Pons (tissue), 1 donor: ENCODE results near the gene PLCXD3.

Experiments used
- DNase-seq: peaks from one replicate; pipeline ENCODE4 v3.0.0-alpha.2; 2016; ENCODE audit warnings: low spot score

PLCXD3 gene

DNA sequence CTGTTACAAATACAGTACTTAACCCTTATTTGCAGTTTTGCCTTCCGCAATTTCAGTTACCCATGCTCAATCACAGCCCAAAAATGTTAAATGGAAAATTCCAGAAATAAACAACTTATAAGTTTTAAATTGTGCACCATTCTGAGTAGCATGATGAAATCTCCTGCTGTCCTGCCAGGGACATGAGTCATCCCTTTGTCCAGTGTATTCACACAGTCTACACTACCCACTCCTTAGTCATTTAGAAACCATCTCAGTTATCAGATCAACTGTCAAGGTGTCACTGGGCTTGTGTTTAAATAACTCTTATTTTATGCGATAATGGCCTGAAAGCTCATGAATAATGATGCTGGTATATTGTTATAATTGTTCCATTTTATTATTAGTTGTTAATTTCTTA, 95.8 kb downstream of the PLCXD3 start:
- no peak for DNase-seq

DNA sequence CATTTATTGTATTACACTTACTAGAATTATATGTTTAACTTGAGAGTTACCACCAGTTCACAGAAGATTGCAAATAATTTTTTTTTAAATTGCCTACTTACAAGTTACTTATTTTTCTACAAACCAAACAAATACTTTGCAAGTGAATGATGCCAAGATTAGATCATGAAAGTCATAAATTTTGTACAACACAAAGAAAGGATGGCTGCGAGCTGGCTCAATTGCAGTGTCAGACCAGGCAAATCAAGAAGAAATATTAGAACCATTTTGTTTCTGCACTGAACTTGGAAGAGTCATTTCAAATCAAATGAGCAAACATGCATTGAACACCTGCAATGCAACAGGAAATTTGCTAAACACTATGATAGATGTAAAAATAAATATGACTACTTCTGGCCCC, 97.3 kb downstream of the PLCXD3 start:
- no peak for DNase-seq

DNA sequence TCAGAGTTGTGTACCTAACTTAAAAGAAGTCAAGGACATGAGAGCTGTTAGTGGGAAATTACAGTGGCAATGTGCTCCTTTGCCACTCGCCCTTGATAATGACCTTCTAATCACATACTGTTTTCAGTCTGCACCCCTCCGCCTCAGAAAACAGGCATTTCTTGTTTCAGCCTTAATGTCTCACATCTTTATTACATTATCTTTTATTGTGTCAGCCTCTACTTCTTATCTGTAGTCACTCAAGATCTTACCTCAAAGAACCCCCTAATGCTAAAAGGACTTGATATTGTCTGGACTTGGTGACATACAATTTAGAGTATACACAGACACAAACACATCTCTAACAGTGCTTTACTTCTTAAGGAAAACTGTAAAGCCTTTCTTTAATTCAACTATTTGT, 97.9 kb downstream of the PLCXD3 start:
- DNase-seq, result no peak

DNA sequence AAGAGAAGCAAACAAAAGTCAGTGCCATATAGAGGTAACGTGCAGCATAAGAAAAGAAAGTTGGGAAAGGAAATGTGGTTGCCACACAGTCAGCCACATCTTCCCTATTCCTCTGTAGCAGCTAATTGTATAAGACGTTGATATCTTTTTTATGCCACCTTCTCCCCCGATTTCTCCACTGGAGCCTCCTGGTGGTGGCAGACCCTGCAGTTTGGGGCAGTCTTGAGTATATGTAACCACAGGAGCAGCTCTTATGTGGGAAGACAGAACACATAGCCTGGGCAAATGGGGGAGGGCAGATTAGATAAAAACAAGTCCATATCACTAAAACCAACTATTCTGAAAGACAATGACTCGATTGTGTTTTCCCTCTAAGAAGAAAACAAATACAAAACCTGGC, 99.7 kb downstream of the PLCXD3 start:
- no peak for DNase-seq

DNA sequence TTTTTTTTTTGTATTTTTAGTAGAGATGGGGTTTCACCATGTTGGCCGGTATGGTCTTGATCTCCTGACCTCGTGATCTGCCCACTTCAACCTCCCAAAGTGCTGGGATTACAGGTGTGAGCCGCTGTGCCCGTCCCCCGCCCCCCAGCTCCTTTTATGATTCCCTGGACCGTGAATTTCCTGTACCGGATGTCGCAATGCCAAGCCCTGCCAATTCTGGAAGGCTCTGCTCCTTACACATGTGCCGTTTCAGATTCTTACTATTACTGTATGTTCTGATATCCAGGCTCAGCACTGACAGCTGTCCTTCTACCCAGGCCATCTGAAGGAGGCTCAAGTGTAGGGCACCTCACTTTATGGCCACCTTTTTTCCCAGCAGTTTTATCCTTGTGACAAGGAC, 100.1 kb downstream of the PLCXD3 start:
- no peak for DNase-seq

DNA sequence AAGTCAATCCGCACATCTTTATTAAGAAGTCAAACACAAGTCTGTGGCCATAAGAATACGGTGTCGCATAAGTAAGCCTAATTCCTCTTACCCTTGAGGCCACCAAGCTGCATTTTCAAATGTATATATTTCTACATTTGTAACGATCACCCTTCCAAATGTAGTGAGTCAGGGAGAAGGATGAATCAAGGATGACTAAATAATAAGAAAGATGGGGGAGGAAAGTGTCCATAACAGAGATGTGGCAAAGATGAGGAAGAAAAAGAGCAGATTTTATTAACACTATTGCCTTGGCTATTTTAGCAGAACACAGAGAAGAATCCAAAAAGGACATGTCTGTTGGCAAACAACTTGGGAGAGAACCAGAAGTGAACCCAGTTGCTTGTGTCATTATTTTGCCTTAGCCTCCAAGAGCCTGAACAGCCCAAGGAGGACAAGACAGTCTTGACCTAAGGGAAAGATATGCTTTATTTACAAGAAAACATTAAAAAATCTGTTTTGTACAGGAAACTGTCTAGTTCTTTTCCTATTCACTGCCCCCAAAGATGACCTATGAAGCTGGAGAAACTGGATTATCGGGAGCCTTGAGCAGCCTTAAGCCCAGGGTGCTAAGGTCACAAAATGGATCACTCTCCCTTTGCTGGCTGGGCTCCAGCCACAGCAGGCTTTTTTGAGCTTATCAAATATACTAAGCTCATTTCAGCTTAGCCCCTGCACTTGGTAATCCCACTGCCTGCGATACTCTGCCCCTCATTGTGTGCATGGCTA, 101.5 kb downstream of the PLCXD3 start:
- DNase-seq, result no peak

DNA sequence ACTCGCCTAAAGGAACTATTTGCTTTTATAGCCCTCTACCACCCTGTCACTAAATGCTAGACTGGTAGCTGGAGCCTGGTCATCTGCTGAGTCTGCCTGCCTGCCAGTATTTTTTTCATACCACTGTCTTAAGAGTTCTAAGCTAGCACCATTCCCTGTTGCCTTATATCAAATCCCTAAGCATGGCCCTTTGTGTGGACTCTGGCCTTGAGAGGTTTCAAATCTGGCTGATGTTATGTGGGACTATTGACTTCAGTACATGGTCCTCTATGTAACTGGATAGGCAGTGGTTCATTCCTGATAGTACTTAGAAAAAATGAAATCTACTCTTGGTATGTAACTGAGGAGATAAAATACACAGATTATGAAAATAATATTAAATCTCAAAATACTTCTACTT, 103.5 kb downstream of the PLCXD3 start:
- DNase-seq, result no peak

DNA sequence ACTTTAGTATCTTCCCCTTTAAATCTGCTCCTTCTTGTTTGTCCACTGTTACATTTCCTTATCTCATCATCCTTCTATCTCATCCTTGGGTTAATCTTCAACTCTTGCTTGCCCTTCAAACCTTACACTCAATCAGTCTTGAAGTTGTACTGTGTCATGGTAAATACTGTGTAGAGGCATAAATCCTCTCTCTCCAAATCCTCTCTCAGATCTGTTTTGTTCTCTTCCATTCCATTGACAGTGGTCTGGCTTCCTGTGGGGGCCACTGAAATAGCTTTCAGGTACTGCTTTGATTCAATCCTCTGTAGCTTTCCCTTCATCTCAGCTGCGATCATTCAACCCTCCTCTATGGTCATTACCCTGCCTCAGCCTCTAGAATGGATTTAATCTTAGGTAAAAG, 104.0 kb downstream of the PLCXD3 start:
- DNase-seq, result no peak

DNA sequence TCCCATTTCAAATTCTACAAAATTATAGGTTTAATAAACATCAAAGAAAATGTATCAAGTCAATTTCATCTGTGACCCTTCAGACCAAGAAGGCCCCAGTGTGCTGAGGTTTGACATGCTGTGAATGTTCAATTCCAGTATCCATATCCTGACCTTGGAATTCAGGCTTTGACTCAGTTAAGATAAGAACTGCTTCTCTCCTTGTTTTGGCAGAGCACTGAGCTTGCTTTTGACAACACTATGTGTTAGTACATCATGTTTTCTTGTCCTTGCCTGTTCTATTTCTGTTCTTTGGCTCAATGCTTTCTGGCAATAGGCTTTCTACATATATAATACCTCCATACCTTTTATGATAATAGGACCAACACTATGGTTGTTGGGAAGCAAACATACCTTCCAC, 105.6 kb downstream of the PLCXD3 start:
- DNase-seq, result no peak

DNA sequence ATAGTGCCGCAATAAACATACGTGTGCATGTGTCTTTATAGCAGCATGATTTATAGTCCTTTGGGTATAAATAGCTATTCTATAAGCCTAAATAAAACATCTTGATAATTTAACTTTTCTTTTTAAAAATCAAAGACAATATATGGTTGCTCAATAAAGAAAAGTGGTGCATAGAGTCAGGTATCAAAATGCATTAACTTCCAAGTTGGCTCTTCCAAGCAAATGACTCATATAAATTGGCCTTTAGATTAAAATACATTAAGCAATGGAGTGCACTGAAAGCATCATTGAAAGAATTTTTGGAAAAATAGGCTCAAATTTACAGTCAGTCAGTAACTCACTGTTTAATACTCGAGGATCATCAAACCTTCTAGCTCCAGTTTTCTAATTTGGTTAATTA, 106.6 kb downstream of the PLCXD3 start:
- no peak for DNase-seq

DNA sequence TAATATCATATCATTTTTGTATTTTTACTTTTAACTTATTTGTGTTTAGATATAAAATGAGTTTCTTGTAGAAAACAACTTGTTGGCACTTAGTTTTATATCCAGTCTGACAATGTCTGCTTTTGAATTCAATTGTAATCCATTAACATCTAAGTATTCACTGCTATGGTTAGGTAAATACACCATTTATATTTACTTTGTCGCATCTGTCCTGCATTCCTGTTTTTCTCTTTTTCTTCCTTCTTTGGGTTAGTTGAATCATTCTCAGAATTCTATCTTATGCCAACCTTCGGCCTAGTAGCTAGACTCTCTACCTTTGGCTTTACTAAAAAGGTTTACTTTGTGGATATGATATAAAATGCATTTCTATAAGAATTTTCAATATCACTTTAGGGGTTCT, 107.6 kb downstream of the PLCXD3 start:
- no peak for DNase-seq

DNA sequence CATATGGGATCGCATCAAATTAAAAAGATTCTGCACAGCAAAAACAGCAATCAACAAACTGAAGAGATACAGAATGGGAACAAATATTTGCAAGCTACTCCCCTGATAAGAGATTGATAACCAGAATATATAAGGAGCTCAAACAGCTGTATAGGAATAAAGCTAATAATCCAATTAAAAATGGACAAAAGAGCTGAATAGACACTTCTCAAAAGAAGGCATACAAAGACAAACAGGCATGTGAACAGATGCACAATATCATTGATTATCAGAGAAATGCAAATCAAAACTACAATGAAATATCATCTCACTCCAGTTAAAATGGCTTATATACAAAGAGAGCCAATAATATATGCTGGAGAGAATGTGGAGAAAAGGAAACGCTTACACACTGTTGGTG, 110.6 kb downstream of the PLCXD3 start:
- no peak for DNase-seq

DNA sequence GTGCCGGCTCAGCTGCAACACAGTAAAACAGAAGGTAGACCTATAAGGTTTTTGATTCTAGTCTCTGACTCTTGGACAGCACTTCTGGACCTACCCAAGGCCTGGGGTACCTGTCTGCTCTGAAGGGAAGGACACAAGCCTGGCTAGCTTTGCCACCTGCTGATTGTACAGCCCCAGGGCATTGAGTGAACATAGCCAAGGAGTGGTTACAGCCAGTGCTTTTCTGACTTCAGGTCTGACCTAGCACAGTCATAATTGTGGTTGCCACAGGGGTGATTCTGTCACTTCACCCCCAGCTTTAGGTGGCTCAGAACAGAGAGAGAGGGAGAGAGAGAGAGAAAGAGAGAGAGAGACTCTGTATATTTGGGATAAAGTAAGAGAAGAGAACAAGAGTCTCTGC, 118.4 kb downstream of the PLCXD3 start:
- DNase-seq, result no peak

DNA sequence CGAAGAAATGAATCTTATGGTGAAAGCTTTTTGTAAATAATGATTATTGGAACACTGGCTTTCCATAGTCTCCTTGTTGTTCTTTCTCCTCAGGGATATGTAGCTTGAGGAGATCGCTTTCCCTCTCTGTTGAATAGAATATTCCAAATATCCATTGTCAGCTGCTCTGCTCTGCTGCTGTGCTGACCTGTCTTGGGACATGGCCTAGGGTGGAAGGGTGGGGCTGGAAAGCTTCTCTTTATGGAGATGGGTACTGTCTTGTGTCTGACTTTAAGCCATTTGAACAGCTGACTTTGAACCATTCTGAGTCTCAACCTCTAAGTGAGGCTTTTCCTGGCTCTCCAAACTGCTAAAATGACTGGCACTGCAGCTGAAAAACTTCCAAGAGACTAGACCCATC, 135.8 kb downstream of the PLCXD3 start:
- no peak for DNase-seq

DNA sequence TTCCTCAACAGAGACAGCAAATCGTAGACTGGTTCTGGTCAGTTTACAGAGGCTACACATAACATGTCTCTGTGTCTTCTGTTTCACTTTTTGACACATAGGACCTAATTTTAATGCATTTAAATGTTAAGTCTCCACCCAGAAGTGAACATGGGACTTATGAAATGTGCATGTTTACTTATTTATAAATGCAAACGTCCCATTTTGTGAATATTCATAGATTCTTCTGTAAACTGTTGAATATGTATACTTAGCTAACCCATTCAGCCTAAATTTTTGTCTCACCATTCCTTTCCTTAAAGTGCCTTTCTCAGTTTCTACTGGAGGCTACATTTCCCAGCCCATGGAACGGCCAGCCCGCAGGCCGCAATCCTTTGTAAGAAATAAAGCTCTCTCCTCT, 137.2 kb downstream of the PLCXD3 start:
- no peak for DNase-seq

DNA sequence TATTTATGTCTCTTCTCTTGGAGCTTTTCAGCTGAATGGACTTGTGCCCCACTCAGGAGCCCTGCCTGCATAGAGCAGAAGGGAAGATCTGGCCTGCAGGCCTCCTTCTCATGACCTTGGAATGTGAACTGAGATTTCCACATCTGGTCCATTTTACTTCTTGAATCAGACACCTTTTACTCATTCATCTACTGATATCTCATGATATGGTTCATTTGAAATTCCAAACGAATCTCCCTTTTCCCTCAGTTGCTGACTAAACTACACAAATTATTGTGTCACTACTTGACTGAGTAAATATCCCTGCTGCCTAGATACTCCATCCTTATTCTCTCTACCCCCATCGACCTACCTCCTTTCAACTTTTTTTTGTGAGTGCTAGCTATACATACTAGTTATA, 138.7 kb downstream of the PLCXD3 start:
- DNase-seq, result no peak

DNA sequence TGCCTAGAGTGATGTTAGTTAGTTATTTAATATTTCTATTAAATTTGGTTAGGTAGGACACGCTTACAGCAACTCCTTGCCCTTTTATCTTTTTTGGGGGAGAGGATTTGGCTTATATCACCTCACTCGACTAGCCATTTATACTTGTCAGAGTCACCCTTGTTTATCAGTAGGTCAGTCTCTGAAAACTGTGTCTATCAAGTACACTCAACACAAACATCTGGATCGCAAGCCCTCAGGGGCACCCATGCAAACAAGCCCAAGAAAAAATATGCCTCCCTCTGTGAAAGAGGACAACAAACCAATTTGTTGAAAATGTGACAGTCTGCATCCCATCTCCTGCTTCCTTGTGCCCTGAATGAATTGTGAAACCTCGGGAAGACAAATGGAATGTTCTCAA, 139.9 kb downstream of the PLCXD3 start:
- no peak for DNase-seq

DNA sequence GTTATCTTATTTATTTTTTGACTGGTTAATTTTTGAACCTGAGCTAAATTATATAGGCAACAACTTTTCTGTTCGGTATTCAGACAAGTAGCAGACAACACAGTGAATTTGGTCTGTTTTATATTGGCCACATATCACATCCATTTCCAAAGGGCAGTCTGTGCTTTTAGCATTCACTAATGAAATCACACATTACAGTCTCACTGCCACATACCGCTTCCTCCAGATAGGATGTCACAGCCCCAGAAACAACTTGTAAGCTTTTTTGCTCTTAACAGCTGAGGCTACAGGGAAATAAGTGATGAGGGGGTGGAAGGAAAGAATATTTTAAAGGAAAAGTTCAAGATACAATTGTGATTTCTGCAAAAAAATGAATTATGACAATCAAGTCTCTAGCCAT, 140.6 kb downstream of the PLCXD3 start:
- no peak for DNase-seq

DNA sequence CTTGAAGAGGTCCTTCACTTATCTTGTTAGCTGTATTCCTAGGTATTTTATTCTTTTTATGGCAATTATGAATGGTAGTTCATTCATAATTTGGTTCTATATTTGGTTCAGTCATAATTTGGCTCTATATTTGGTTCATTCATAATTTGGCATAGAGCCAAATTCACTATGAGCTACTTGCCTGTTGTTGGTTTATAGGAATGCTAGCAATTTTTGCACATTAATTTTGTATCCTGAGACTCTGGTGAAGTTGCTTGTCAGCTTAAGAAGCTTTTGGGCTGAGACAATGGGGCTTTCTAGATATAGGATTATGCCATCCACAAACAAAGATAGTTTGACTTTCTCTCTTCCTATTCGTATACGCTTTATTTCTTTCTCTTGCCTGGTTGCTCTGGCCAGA, 142.2 kb downstream of the PLCXD3 start:
- no peak for DNase-seq

DNA sequence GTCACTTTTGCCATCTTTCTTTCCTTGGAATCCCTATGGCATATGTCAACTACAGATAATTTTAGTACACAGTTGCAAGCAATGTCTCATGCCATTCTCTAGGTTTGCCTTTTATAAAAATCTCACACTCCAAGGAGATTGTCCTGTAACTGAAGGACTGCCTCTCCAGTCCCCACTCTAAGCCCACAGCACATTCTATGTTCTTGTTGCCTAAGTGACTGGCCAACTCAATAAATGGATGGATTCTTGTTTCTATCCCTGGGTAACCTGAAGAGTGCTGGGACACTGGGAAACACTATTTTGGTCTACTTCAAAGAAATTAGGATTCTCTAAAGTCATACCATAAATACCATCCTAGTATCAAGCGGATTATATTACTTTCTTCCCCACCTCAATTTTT, 145.0 kb downstream of the PLCXD3 start:
- DNase-seq, result no peak

DNA sequence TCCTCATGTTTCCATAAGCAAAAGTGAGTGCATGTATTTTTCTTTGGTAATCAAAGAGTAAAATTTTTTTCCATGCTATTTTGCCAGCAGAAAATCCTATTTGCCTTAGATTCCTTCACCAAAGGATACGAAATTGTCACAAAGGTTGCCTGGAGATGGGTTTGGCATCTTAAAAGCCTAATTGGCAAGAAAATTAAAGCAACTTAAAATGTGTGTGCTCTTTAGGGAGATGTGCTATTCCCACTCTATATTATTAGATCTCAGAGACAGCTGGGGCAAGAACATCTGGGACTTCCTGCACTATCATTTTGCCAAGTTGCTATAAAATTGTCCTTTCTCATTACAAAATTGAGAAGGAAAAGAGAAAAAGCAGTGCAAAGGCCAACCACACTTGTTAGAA, 146.1 kb downstream of the PLCXD3 start:
- no peak for DNase-seq

DNA sequence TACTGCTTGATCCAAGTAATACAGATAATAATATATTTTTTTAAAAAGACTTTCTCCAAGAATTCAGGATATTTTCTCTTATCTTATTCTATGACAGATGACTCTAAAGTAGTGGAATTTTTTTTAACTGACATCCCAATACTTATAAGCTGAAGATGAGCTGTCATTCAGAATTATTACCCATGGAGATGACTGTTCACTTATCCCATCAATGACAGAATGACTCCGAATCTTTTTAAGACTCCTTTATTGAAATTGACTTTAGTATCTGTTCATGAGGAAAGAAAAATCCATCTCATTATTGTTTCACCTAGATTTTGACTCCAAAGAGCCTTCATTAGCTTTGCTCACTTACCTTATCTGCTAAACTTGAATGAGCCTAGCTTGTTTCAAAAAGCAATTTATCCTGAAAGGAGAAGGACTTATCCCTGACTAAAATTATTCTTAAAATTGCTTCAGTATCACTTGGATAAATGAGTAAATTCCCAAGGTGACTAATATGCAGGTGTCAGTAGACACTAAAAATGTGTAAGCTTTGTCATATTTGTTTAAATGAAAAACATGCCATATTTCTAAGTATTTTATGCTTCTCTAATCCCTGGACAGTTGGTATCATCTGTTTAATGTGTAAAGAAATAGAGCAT, 146.9 kb downstream of the PLCXD3 start:
- no peak for DNase-seq

DNA sequence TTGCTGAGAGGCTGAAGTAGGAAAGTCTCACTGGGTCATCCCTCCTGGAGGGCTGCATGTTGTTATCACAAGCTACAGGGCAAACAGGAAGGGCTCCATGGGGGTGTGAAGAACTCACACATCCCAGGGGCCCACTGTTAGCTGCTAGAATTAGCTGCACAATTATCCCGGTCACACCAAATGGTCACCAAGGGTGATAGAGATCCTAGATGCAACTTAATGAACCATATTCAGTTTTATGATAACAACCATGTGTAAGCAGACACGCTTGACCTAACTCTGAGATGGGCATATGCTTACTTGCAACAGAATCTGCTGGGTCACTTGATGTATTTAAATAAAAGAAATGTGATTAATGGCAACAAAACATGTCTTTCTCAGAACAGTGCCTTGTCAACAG, 153.6 kb downstream of the PLCXD3 start:
- DNase-seq, result no peak

DNA sequence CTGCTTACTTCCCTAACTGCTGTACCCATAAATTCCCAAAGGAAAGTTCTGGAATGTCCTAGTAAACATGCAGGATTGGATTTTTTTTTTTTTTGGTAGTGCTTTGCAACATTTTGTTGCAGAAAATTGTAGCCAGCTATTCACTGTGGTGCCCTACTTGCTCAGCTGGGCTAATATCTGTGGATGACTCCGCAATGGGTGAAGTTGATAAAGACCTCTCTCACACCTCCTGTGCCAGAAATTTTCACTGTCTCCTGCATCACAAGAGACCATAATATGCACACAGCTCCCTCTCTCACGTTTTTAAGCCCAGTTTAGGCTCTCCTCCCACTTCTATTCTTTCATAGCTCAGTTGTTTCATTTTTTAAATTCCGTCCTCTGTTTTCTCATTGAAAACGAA, 160.6 kb downstream of the PLCXD3 start:
- DNase-seq, result no peak
